GM18867 (cell line): ENCODE data around the gene ZSCAN31.
"Not testable (repeated sequence)": the region's sequence is repeated elsewhere in the genome, so short reads cannot be mapped to it uniquely, and the experiment has no call there.

ENCODE experiments used
- ATAC-seq: cut with Tn5 transposase; IDR thresholded peaks from one replicate; pipeline ENCODE4 v1.9.1; 2021; ENCODE audit warnings: mild to moderate bottlenecking, moderate library complexity; ENCODE audit not compliant: unreplicated experiment

The ZSCAN31 gene

GRCh38 chr6:28323813-28324424 is 12.0 kb downstream of the ZSCAN31 start:
- no peak for ATAC-seq

GRCh38 chr6:28322661-28323060 is 13.3 kb downstream of the ZSCAN31 start:
- no peak for ATAC-seq

GRCh38 chr6:28317866-28318265 is 18.1 kb downstream of the ZSCAN31 start:
- ATAC-seq = not testable (repeated sequence)

- ATAC-seq = no peak
Measured at GRCh38 chr6:28315628-28316027, 20.3 kb downstream of the ZSCAN31 start.

GRCh38 chr6:28312939-28313338 is 23.0 kb downstream of the ZSCAN31 start:
- ATAC-seq = no peak

GRCh38 chr6:28311139-28311823 is 24.7 kb downstream of the ZSCAN31 start:
- no peak for ATAC-seq

GRCh38 chr6:28306363-28306762 is 29.6 kb downstream of the ZSCAN31 start:
- ATAC-seq = not testable (repeated sequence)

- peak; percentile 94 for ATAC-seq
Measured at GRCh38 chr6:28303570-28303969, 32.4 kb downstream of the ZSCAN31 start.

- no peak for ATAC-seq
Measured at GRCh38 chr6:28296520-28297060, 39.4 kb downstream of the ZSCAN31 start.

GRCh38 chr6:28295326-28295725 is 40.6 kb downstream of the ZSCAN31 start:
- ATAC-seq = no peak

- ATAC-seq = no peak
Measured at GRCh38 chr6:28291573-28291972, 44.4 kb downstream of the ZSCAN31 start.

- ATAC-seq = no peak
Measured at GRCh38 chr6:28282926-28283325, 53.0 kb downstream of the ZSCAN31 start.

- ATAC-seq = peak; percentile 86
Measured at GRCh38 chr6:28281288-28282064, 54.5 kb downstream of the ZSCAN31 start, which contains the start of gene PGBD1. TSS of gene PGBD1 (plus strand) at chr6:28281572. CDS start at chr6:28283814, 2,242 bp downstream.

GRCh38 chr6:28280595-28281287 is 55.2 kb downstream of the ZSCAN31 start:
- no peak for ATAC-seq

GRCh38 chr6:28277746-28278145 is 58.2 kb downstream of the ZSCAN31 start:
- ATAC-seq = no peak

GRCh38 chr6:28274888-28275287 is 61.1 kb downstream of the ZSCAN31 start:
- ATAC-seq = no peak
